ENCODE results near the gene OR6K3. TPM values are rescaled to one million over a fixed set of nuclear protein-coding genes. Genes with fewer than 3 reads are reported as not detected.

The OR6K3 gene
- total RNA-seq, 6 experiments from 2014 or later = not detected

GRCh38 chr1:158687037-158687436 lies 33.5 kb downstream of the OR6K3 start:
- DNase-seq = no peak
- Mint-ChIP-seq H3K4me1 (ENCODE audit: low read depth) (no peaks in the 10 kb centered on the region), H3K36me3 (ENCODE audit: low read depth) (no peaks in the 10 kb centered on the region), H3K27ac (no peak overlapping the region), H3K27me3 (ENCODE audit: insufficient read depth) (no peaks in the 10 kb centered on the region), H3K9me3 (peaks cover 21% of the 10 kb centered on the region), H3K4me3 (no peak overlapping the region)
- no peak for TF ChIP-seq CTCF (IDR thresholded peaks at IDR 0.05)

GRCh38 chr1:158686111-158687009 lies 34.2 kb downstream of the OR6K3 start, which contains the start of gene SPTA1:
SPTA1 (minus strand) TSS chr1:158686715; CDS start chr1:158686517, 198 bp downstream.
- H3K27me3 Mint-ChIP-seq (ENCODE audit: insufficient read depth) = no peaks in the 10 kb centered on the region
- DNase-seq = no peak
- no peaks in the 10 kb centered on the region for H3K36me3 Mint-ChIP-seq (ENCODE audit: low read depth)

GRCh38 chr1:158685085-158685484 lies 35.4 kb downstream of the OR6K3 start:
- Mint-ChIP-seq H3K27ac (no peak overlapping the region), H3K4me3 (no peak overlapping the region), H3K9me3 (peaks cover 15% of the 10 kb centered on the region), H3K27me3 (ENCODE audit: insufficient read depth) (no peaks in the 10 kb centered on the region), H3K36me3 (ENCODE audit: low read depth) (no peaks in the 10 kb centered on the region), H3K4me1 (ENCODE audit: low read depth) (no peaks in the 10 kb centered on the region)
- TF ChIP-seq CTCF (IDR thresholded peaks at IDR 0.05) = no peak
- DNase-seq = no peak

More at GRCh38 chr1:158686111-158687009, 34.2 kb downstream of the OR6K3 start, which contains the start of gene SPTA1:
- TF ChIP-seq CTCF (IDR thresholded peaks at IDR 0.05) = no peak
- Mint-ChIP-seq H3K9me3 (peaks cover 21% of the 10 kb centered on the region), H3K4me1 (ENCODE audit: low read depth) (no peaks in the 10 kb centered on the region), H3K4me3 (no peak within 1 kb of the TSS), H3K27ac (no peak within 1 kb of the TSS)

GRCh38 chr1:158681606-158682005 lies 38.9 kb downstream of the OR6K3 start:
- TF ChIP-seq CTCF (IDR thresholded peaks at IDR 0.05) = no peak
- no peak for DNase-seq
- H3K4me3 Mint-ChIP-seq = no peak overlapping the region
- H3K27ac Mint-ChIP-seq = no peak overlapping the region
- H3K4me1 Mint-ChIP-seq (ENCODE audit: low read depth) = no peaks in the 10 kb centered on the region
- H3K27me3 Mint-ChIP-seq (ENCODE audit: insufficient read depth) = no peaks in the 10 kb centered on the region; the same call in 1 of the 2 replicates
- H3K9me3 Mint-ChIP-seq = peaks cover 20% of the 10 kb centered on the region
- no peaks in the 10 kb centered on the region; the same call in 1 of the 2 replicates for H3K36me3 Mint-ChIP-seq (ENCODE audit: low read depth)

GRCh38 chr1:158679289-158679688 lies 41.2 kb downstream of the OR6K3 start:
- H3K4me3 Mint-ChIP-seq = no peak overlapping the region
- H3K9me3 Mint-ChIP-seq = peaks cover 20% of the 10 kb centered on the region
- TF ChIP-seq CTCF (IDR thresholded peaks at IDR 0.05) = no peak
- H3K36me3 Mint-ChIP-seq (ENCODE audit: low read depth) = no peaks in the 10 kb centered on the region; the same call in 1 of the 2 replicates
- no peak overlapping the region for H3K27ac Mint-ChIP-seq
- H3K27me3 Mint-ChIP-seq (ENCODE audit: insufficient read depth) = no peaks in the 10 kb centered on the region; the same call in 1 of the 2 replicates
- H3K4me1 Mint-ChIP-seq (ENCODE audit: low read depth) = no peaks in the 10 kb centered on the region
- no peak for DNase-seq

Measured in HFFc6 (cell line).